ENCODE data around the gene TBC1D8.

DNA sequence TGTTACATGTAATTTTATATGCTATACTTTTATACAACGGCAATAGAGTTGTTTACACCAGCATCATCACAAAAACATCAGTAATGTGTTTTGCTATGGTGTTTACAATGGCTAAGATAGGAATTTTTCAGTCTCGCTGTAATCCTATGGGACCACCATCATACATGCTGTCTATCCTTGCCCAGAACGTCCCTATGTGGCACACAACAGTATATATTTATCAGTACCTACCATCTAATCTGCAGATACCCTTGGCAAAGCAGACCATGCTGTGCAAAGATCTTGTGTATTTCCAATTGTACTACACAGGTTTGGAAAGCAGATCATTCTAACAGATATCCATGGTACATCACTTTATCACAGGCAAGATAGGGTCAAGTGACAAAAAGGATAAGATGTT, 133.8 kb downstream of the TBC1D8 start:
- TF ChIP-seq, protein P1, sequence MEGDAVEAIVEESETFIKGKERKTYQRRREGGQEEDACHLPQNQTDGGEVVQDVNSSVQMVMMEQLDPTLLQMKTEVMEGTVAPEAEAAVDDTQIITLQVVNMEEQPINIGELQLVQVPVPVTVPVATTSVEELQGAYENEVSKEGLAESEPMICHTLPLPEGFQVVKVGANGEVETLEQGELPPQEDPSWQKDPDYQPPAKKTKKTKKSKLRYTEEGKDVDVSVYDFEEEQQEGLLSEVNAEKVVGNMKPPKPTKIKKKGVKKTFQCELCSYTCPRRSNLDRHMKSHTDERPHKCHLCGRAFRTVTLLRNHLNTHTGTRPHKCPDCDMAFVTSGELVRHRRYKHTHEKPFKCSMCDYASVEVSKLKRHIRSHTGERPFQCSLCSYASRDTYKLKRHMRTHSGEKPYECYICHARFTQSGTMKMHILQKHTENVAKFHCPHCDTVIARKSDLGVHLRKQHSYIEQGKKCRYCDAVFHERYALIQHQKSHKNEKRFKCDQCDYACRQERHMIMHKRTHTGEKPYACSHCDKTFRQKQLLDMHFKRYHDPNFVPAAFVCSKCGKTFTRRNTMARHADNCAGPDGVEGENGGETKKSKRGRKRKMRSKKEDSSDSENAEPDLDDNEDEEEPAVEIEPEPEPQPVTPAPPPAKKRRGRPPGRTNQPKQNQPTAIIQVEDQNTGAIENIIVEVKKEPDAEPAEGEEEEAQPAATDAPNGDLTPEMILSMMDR (IDR thresholded peaks at IDR 0.05) = no peak
- TF ChIP-seq EZH2 (IDR thresholded peaks at IDR 0.05; ENCODE audit: borderline replicate concordance, insufficient read depth, low read depth, low read length, poor library complexity, severe bottlenecking) = no peak

Measured in B cell (primary cell).